Measurements from ENCODE around the gene MKNK2.
"Not testable (repeated sequence)": the region's sequence is repeated elsewhere in the genome, so short reads cannot be mapped to it uniquely, and the experiment has no call there.

MKNK2 gene

DNA sequence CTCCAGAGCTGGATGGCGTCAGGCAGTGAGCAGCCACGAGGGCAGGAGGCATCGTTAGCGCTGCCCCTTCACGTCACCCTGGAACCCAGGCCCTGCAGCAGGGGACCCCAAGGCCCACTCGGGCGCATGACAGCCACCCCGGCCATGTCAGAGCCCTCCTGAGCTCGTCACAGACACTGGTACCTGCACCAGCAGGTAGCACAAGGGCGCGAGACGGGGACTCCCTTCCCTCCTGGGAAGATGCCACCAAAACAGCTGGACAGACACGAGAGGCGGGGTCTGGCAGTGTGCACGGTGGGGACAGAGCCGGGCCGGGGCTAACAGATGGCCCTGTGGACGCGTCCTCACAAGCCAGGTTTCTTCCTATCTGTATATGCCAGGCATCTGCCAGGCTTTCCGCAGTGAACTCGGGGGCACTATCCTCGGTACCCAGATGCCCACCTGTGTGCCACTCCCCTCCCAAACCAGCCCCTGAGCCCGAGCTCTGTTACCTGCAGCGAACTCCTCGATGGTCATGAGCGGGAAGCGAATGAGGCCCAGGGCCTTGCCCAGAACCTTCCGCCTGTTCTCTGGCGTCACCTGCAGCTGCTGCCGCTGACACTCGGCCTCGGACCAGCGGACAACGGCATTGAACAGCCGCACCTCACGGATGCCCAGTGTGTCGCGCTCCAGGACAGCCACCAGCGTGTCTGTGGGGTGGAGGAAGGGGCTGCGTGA is 61.4 kb downstream of the MKNK2 start:
- DNase-seq, result no peak

DNA sequence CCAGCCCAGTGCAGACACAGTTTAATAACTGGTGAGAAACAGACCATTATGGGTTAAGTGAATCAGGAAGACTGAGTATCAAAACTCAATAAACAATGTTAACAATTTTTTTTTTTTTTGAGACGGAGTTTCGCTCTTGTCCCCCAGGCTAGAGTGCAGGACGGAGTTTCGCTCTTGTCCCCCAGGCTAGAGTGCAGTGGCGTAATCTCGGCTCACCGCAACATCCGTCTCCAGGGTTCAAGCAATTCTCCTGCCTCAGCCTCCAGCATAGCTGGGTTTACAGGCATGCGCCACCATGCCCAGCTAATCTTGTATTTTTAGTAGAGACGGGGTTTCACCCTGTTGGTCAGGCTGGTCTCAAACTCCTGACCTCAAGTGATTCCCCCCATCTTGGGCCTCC is 62.6 kb downstream of the MKNK2 start:
- DNase-seq, result not testable (repeated sequence)

Measured in GF-D8 (cell line).